ENCODE results near the gene PTEN. TPM values are rescaled to one million over a fixed set of nuclear protein-coding genes. Genes with fewer than 3 reads are reported as not detected.
"Not testable (repeated sequence)": the region's sequence is repeated elsewhere in the genome, so short reads cannot be mapped to it uniquely, and the experiment has no call there.

The PTEN gene
- total RNA-seq, 1 donor from 2014 or later: 90.3 TPM

DNA sequence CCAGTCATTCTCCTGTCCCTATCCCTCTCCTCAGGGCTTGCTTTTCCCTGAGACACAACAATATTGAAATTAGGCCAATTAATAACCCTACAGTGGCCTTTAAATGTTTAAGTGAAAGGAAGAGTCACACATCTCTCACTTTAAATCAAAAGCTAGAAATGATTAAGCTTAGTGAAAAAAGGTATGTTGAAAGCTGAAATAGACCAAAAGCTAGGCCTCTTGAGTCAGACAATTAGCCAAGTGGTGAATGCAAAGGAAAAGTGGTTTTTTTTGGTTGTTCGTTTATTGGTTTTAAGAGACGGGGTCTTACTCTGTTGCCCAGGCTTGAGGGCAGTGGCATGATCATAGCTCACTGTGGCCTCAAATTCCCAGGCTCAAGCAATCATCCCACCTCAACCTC is 35.7 kb upstream of the PTEN start:
- FAIRE-seq (no peak), DNase-seq (ENCODE audit: low read depth) (no peak)
- H3K4me1 ChIP-seq (ENCODE audit: insufficient read depth, low read length): no peaks in the 10 kb centered on the region
- Mint-ChIP-seq H3K27me3 (ENCODE audit: low read depth, unreplicated experiment) (no peaks in the 10 kb centered on the region), H3K4me1 (ENCODE audit: low read depth, unreplicated experiment) (no peaks in the 10 kb centered on the region), H3K27ac (ENCODE audit: unreplicated experiment) (no peak overlapping the region), H3K9me3 (ENCODE audit: unreplicated experiment) (no peaks in the 10 kb centered on the region), H3K4me3 (ENCODE audit: unreplicated experiment) (no peak overlapping the region), H3K36me3 (ENCODE audit: low read depth, unreplicated experiment) (no peaks in the 10 kb centered on the region)
- H3K4me2 ChIP-seq (ENCODE audit: low read length): no peak overlapping the region
- H3K9me3 ChIP-seq (ENCODE audit: insufficient read depth, low read depth, low read length): no peaks in the 10 kb centered on the region
- H3K27me3 ChIP-seq (ENCODE audit: insufficient read depth, low read length): no peaks in the 10 kb centered on the region
- no peak overlapping the region for H2AFZ ChIP-seq (ENCODE audit: low read depth, low read length)
- H3K27ac ChIP-seq (ENCODE audit: low read depth, low read length): no peak overlapping the region
- no peaks in the 10 kb centered on the region for H3K36me3 ChIP-seq (ENCODE audit: insufficient read depth, low read length)
- TF ChIP-seq, protein P1, sequence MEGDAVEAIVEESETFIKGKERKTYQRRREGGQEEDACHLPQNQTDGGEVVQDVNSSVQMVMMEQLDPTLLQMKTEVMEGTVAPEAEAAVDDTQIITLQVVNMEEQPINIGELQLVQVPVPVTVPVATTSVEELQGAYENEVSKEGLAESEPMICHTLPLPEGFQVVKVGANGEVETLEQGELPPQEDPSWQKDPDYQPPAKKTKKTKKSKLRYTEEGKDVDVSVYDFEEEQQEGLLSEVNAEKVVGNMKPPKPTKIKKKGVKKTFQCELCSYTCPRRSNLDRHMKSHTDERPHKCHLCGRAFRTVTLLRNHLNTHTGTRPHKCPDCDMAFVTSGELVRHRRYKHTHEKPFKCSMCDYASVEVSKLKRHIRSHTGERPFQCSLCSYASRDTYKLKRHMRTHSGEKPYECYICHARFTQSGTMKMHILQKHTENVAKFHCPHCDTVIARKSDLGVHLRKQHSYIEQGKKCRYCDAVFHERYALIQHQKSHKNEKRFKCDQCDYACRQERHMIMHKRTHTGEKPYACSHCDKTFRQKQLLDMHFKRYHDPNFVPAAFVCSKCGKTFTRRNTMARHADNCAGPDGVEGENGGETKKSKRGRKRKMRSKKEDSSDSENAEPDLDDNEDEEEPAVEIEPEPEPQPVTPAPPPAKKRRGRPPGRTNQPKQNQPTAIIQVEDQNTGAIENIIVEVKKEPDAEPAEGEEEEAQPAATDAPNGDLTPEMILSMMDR (IDR thresholded peaks at IDR 0.05; ENCODE audit: insufficient read depth, low read depth, low read length): no peak
- TF ChIP-seq EZH2 (IDR thresholded peaks at IDR 0.05; ENCODE audit: insufficient read depth, low read length): no peak
- no peaks in the 10 kb centered on the region for H4K20me1 ChIP-seq (ENCODE audit: insufficient read depth, low read length)
- H3K9ac ChIP-seq (ENCODE audit: low read length): no peak overlapping the region
- no peak overlapping the region for H3K4me3 ChIP-seq (ENCODE audit: insufficient read depth, low read depth, low read length)
- H3K79me2 ChIP-seq (ENCODE audit: insufficient read depth, low read length): no peaks in the 10 kb centered on the region

DNA sequence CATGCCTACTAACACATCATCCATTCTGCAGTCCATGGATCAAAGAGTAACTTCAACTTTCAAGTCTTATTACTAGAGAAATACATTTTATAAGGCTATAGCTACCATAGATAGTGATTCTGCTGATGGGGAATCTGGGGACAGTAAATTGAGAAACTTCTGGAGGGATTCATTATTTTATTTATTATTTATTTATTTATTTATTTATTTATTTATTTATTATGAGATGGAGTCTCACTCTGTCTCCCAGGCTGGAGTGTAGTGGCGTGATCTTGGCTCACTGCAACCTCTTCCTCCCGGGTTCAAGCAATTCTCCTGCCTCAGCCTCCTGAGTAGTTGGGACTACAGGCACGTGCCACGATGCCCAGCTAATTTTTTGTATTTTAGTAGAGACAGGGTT is 34.4 kb upstream of the PTEN start:
- not testable (repeated sequence) for DNase-seq (ENCODE audit: low read depth); H3K9me3 ChIP-seq (ENCODE audit: insufficient read depth, low read depth, low read length); H3K36me3 Mint-ChIP-seq (ENCODE audit: low read depth, unreplicated experiment); H3K4me3 ChIP-seq (ENCODE audit: insufficient read depth, low read depth, low read length); H3K4me3 Mint-ChIP-seq (ENCODE audit: unreplicated experiment); H3K9me3 Mint-ChIP-seq (ENCODE audit: unreplicated experiment); H2AFZ ChIP-seq (ENCODE audit: low read depth, low read length); H3K4me1 ChIP-seq (ENCODE audit: insufficient read depth, low read length); H3K79me2 ChIP-seq (ENCODE audit: insufficient read depth, low read length); H3K27ac ChIP-seq (ENCODE audit: low read depth, low read length); H3K27ac Mint-ChIP-seq (ENCODE audit: unreplicated experiment); H3K4me1 Mint-ChIP-seq (ENCODE audit: low read depth, unreplicated experiment); H3K27me3 Mint-ChIP-seq (ENCODE audit: low read depth, unreplicated experiment); FAIRE-seq; H4K20me1 ChIP-seq (ENCODE audit: insufficient read depth, low read length); H3K9ac ChIP-seq (ENCODE audit: low read length); H3K36me3 ChIP-seq (ENCODE audit: insufficient read depth, low read length); H3K27me3 ChIP-seq (ENCODE audit: insufficient read depth, low read length); H3K4me2 ChIP-seq (ENCODE audit: low read length)

DNA sequence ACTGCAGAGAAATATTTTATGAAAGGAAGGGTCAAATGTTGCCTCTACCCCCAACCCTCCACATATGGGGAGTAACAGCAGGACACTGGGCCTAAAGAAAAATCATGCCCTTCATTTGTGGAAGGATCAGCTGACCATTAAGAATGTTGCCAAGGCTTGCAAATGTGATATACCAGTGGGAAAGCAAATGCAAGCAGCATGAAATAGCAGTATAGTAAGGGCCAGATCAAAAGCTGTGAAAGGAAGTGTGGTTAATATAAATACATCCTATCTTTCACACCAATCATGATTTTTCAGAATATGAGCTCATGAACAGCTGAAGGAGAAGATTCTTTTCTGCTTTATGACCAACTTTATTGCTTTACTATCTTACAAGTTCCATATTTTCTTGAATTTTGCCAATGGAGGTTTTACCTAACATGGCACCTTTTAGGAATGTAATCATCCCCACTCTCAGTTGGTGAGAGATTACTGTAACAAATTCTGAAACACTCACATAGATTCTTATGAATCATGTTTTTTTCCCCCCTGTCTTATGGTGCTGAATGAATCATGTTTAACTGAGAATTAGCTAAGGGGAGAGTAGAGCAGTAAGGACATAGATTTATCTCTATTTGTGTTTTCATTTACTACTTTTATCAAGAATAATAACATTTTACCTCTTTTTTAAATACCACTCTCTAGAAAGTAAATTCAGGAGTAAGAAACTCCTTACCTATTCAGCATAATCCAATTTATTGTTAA is 33.3 kb upstream of the PTEN start:
- Histone ChIP-seq H3K36me3 (ENCODE audit: insufficient read depth, low read length) (no peaks in the 10 kb centered on the region), H3K79me2 (ENCODE audit: insufficient read depth, low read length) (no peaks in the 10 kb centered on the region), H3K27me3 (ENCODE audit: insufficient read depth, low read length) (no peaks in the 10 kb centered on the region), H3K4me3 (ENCODE audit: insufficient read depth, low read depth, low read length) (no peak overlapping the region), H3K27ac (ENCODE audit: low read depth, low read length) (no peak overlapping the region), H4K20me1 (ENCODE audit: insufficient read depth, low read length) (no peaks in the 10 kb centered on the region), H3K9ac (ENCODE audit: low read length) (no peak overlapping the region), H2AFZ (ENCODE audit: low read depth, low read length) (no peak overlapping the region), H3K4me1 (ENCODE audit: insufficient read depth, low read length) (no peaks in the 10 kb centered on the region), H3K4me2 (ENCODE audit: low read length) (no peak overlapping the region), H3K9me3 (ENCODE audit: insufficient read depth, low read depth, low read length) (no peaks in the 10 kb centered on the region)
- Mint-ChIP-seq H3K4me1 (ENCODE audit: low read depth, unreplicated experiment) (no peaks in the 10 kb centered on the region), H3K27ac (ENCODE audit: unreplicated experiment) (no peak overlapping the region), H3K9me3 (ENCODE audit: unreplicated experiment) (no peaks in the 10 kb centered on the region), H3K4me3 (ENCODE audit: unreplicated experiment) (no peak overlapping the region), H3K36me3 (ENCODE audit: low read depth, unreplicated experiment) (no peaks in the 10 kb centered on the region), H3K27me3 (ENCODE audit: low read depth, unreplicated experiment) (no peaks in the 10 kb centered on the region)
- no peak for TF ChIP-seq EZH2 (IDR thresholded peaks at IDR 0.05; ENCODE audit: insufficient read depth, low read length)
- TF ChIP-seq, protein P1 (IDR thresholded peaks at IDR 0.05; ENCODE audit: insufficient read depth, low read depth, low read length): no peak
- FAIRE-seq (no peak), DNase-seq (ENCODE audit: low read depth) (no peak)
